ENCODE data around the gene MLLT6.

DNA sequence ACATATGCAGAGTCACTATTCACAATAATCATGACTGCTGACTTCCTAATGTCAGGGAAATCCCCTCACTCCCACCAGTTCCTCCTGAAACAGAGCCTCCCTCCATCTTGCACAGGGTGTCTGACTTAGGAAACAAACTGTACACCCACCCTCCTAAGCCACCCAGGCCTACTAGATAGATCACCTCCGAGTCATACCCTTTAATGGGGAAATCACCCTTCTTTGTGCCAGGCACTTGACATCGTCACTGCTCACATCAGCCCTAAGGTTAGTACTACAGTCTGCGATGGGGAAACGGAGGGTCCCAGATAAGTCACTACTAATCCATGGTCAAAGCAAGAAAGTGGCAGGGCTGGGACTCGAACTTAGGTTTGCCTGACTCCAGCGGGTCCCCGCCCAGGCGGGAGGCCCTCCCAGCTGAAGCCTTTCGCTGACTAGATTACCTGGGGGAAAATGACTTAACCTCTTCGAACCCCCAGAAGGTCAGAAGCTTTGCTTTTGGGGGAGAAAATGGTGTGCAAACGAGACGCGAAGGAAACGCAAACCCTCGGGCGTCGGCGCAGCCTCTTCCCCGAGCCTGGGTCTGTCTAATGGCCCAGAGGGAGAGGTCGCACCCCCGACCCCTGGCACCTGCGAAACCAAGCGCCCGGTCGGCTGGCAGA, 3.4 kb upstream of the MLLT6 start:
- TF ChIP-seq, protein P1, sequence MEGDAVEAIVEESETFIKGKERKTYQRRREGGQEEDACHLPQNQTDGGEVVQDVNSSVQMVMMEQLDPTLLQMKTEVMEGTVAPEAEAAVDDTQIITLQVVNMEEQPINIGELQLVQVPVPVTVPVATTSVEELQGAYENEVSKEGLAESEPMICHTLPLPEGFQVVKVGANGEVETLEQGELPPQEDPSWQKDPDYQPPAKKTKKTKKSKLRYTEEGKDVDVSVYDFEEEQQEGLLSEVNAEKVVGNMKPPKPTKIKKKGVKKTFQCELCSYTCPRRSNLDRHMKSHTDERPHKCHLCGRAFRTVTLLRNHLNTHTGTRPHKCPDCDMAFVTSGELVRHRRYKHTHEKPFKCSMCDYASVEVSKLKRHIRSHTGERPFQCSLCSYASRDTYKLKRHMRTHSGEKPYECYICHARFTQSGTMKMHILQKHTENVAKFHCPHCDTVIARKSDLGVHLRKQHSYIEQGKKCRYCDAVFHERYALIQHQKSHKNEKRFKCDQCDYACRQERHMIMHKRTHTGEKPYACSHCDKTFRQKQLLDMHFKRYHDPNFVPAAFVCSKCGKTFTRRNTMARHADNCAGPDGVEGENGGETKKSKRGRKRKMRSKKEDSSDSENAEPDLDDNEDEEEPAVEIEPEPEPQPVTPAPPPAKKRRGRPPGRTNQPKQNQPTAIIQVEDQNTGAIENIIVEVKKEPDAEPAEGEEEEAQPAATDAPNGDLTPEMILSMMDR (IDR thresholded peaks at IDR 0.05) = no peak
- TF ChIP-seq EZH2phosphoT487 (IDR thresholded peaks at IDR 0.05) (peak; percentile 13), EZH2 (IDR thresholded peaks at IDR 0.05) (no peak)
